GM18907 (cell line): ENCODE results near the gene EVA1B.

ENCODE experiments used
- ATAC-seq: cut with Tn5 transposase; IDR thresholded peaks from one replicate; pipeline ENCODE4 v1.9.1; 2021; ENCODE audit warnings: mild to moderate bottlenecking, moderate library complexity; ENCODE audit not compliant: unreplicated experiment

The EVA1B gene

DNA sequence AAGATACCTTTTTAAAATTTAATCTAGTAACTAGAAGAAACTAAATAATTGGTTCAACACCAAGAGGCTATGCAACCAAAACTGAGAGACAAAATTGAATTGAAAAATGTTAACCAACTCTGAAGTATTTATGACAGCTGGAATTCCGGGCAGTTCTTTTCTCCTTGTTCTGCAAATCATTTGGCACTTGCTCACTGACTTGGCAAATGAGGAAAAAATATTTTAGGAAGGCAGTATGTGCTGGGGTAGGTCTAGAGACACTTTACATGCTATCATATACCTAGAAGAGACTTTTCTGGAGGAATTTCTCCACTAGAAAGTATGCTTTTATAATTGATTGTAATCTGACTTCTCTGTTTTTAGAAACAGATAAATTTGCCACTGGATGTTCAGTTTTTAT, 39.4 kb downstream of the EVA1B start:
- no peak for ATAC-seq

DNA sequence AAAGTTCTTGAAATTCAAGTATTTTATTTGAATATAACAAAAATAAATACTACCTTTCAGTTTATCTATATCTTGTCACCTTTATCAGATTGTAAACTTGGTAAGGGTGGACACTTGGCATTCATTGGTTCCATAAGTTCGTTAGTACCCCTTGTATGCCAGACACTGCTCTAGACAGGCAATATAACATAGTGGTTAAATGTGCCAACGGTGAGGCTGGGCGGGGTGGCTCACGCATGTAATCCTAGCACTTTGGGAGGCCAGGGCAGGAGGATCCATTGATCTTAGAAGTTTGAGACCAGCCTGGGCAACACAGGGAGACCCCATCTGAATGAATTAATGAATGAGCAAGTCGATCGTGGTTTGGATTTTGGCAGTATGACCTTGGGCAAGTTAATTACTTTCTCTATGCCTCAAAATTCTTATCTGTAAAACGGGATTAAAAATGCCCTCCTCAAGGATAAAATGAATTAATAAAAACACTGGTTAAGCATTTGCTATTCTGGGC, 43.6 kb downstream of the EVA1B start:
- no peak for ATAC-seq

DNA sequence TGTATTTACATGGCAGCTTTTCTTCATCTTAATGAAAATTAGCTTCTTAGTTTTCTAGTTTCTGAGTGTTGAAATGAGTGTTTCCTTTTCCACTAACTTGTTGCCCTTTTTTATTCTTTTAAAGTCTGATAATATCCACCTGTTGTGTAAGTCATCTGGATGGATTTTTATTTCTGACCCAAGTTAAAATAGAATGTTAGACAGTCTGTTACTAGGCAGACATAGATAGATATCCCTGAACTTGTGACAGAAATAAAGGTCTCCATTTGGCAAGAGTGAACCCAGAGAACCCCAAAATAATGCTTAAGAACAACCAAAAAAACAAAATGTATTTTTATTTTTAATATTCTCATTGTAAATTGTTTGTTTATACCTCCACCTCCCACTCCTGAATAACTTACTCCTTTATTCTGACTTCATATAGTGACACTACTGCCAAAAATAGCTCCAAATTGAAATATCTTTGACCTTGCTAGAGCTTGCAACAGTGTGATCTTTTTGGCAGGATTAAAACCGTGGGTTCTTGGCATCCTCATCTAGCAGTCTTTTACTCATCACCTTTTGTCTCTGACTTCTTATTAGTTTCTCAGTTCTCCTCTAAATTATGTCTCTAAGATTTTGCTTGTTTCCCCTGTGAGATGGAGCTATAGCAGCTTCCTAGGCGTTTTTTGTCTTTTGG, 44.2 kb downstream of the EVA1B start:
- no peak for ATAC-seq

DNA sequence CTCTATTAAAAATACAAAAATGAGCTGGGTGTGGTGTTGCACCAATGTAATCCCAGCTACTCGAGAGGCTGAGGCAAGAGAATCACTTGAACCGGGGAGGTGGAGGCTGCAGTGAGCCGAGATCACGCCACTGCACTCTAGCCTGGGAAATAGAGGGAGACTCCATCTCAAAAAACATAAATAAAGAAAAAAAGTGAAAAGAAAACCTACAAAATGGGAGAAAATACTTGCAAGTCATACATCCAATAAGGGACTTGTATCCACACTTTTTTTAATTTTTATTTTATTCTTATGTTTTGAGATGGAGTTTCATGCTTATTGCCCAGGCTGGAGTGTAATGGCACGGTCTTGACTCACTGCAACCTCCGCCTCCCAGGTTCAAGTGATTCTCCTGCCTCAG, 46.8 kb downstream of the EVA1B start:
- ATAC-seq, result no peak

DNA sequence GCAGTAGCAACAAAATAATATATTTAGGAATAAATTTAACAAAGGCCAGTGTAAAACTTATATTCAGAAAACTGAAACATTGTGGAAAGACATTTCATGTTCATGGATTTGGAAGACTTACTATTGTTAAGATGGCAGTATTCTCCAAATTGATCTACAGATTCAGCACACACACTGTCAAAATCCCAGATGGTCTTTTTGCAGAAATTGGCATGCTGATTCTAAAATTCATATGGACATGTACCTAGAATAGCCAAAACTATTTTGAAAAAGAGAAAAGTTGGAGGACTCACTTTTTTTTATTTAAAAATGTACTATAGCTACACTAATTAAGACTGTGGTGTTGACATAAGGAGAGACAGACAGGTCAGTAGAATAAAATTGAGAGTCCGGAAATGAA, 49.2 kb downstream of the EVA1B start:
- ATAC-seq, result no peak

DNA sequence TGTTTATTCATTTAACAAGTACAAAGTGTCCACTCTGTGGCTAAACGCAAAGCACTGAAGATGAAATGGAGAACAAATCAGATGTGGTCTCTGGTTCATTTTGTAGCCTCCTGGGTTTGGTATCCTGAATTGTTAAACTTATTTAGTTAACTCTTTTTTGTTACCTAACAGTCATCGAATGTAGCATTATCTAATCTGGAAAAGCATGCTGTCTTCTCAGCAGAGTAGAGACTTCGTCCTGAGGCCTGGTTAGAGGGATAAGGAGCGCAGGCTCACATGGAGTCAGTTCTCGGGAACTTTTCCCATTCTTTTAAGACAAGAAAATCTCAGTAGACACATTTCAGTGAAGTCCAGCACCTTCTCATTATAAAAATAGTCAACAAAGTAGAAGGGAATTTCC, 50.4 kb downstream of the EVA1B start:
- ATAC-seq, result no peak
